K562 (cell line): Measurements from ENCODE around the gene SCG3. TPM values are rescaled to one million over a fixed set of nuclear protein-coding genes. Genes with fewer than 3 reads are reported as not detected.

Experiments used
- ATAC-seq: fragments of 200-7000 bp; cut with Tn5 transposase; 3 replicates; pipeline ENCODE4 v1.9.1; 2020; ENCODE audit warnings: moderate library complexity
- BruUV-seq: library from RNA; stranded (reverse); fragments of 400-500 nt; replicated peaks from 2 replicates; lab custom pipeline; 2021; lab: Mats Ljungman, UMichigan
- CTCF ChIA-PET: fragments of 300-600 bp; formaldehyde crosslinking; extraction: SDS; loops from one replicate; lab custom pipeline; 2021; ENCODE audit warnings: low intra/inter-chr PET ratio; lab: Yijun Ruan, JAX
- POLR2A ChIA-PET: fragments of 300-600, 350-650 bp; sonication (Branson Sonifier 250); formaldehyde crosslinking; extraction: SDS; loops from one replicate; lab custom pipeline; 2021; ENCODE audit warnings: antibody characterized with exemption, inconsistent platforms; lab: Yijun Ruan, JAX
- DNase-seq, 4 experiments: peaks; one replicate each; pipeline versions ENCODE4 v3.0.0 to v3.0.0-alpha.2; 2011 to 2018; ENCODE audit warnings: low spot score in 3 of 4, mixed read lengths in 3 of 4; ENCODE audit errors: extremely low read depth in 1 of 4
- FAIRE-seq: peaks from 2 replicates; lab custom pipeline; 2011; peaks lifted over from hg19 to GRCh38; lab: Jason Lieb, UNC
- H2AFZ ChIP-seq: 2 replicates; pipeline ENCODE4 v1.6.0; 2011; ENCODE audit warnings: low read depth, low read length, control low read depth, inconsistent platforms
- H3K27ac ChIP-seq: fragments of 200-600 bp; 3 replicates; pipeline ENCODE4 v1.8.0; 2011; ENCODE audit warnings: low read depth, mild to moderate bottlenecking, control low read depth, inconsistent platforms, low read length, moderate library complexity, mixed read lengths; ENCODE audit errors: extremely low read depth
- H3K27me3 ChIP-seq, 2 experiments: fragments of 300-600 bp in 1 of 2; 2 replicates in 1 of 2; 3 replicates in 1 of 2; pipeline versions ENCODE4 v1.6.0 to v1.8.0; 2011; ENCODE audit warnings: inconsistent platforms in 2 of 2, low read length in 2 of 2, mild to moderate bottlenecking in 1 of 2, mixed read lengths in 1 of 2, moderate library complexity in 1 of 2; ENCODE audit not compliant: control insufficient read depth in 2 of 2, insufficient read depth in 2 of 2
- H3K36me3 ChIP-seq: fragments of 300-600 bp; 3 replicates; pipeline ENCODE4 v1.8.0; 2011; ENCODE audit warnings: mild to moderate bottlenecking, low read length, inconsistent platforms; ENCODE audit not compliant: control insufficient read depth, insufficient read depth
- H3K4me1 ChIP-seq, 2 experiments: fragments of 200-600 bp in 1 of 2; replicated peaks in 1 of 2; 2 replicates in 1 of 2; 3 replicates in 1 of 2; pipeline versions ENCODE4 v1.5.1 to v1.8.0; 2011; ENCODE audit warnings: inconsistent platforms in 2 of 2, low read length in 2 of 2, mild to moderate bottlenecking in 1 of 2, mixed read lengths in 1 of 2, moderate library complexity in 1 of 2; ENCODE audit not compliant: control insufficient read depth in 2 of 2, insufficient read depth in 2 of 2
- H3K4me2 ChIP-seq: 2 replicates; pipeline ENCODE4 v1.6.1; 2011; ENCODE audit warnings: low read length, control low read depth, inconsistent platforms, mixed read lengths; ENCODE audit not compliant: insufficient read depth
- H3K4me3 ChIP-seq: fragments of 200-600 bp; sonication (generic), shearing (Covaris generic); 2 replicates; pipeline ENCODE4 v1.5.1; 2016; ENCODE audit warnings: control low read depth, inconsistent platforms
- H3K79me2 ChIP-seq: fragments of 200-600 bp; 3 replicates; pipeline ENCODE4 v1.8.0; 2011; ENCODE audit warnings: low read length, inconsistent platforms; ENCODE audit not compliant: control insufficient read depth, insufficient read depth
- H3K9ac ChIP-seq, 2 experiments: 2 replicates each; pipeline versions ENCODE4 v1.6.0 to v1.6.1; 2011; ENCODE audit warnings: low read depth in 2 of 2, low read length in 2 of 2, control low read depth in 1 of 2, inconsistent platforms in 1 of 2, mild to moderate bottlenecking in 1 of 2, mixed read lengths in 1 of 2; ENCODE audit not compliant: insufficient read depth in 1 of 2
- H3K9me1 ChIP-seq: one replicate; pipeline ENCODE4 v1.6.0; 2011; ENCODE audit warnings: inconsistent platforms, mild to moderate bottlenecking, low read length, moderate library complexity; ENCODE audit not compliant: control insufficient read depth, insufficient read depth
- H3K9me3 ChIP-seq: replicated peaks from 2 replicates; pipeline ENCODE4 v1.5.1; 2011; ENCODE audit warnings: low read depth, low read length, inconsistent platforms; ENCODE audit not compliant: control insufficient read depth, insufficient read depth
- H4K20me1 ChIP-seq: replicated peaks from 2 replicates; pipeline ENCODE4 v1.6.1; 2011; ENCODE audit warnings: low read length, inconsistent platforms, mixed read lengths; ENCODE audit not compliant: control insufficient read depth, insufficient read depth
- KDM1A ChIP-seq, 2 experiments: fragments of 450-650 bp; IDR thresholded peaks; 2 replicates each; pipeline ENCODE4 v1.6.1; 2016; ENCODE audit warnings: mild to moderate bottlenecking in 2 of 2
- ZNF324 ChIP-seq: fragments of 250-450 bp; sonication (Bioruptor Pico); IDR thresholded peaks from 2 replicates; pipeline ENCODE4 v1.4.0; 2020; ENCODE audit warnings: mild to moderate bottlenecking
- ZNF561 ChIP-seq: fragments of 450-650 bp; formaldehyde crosslinking; conservative IDR thresholded peaks from 2 replicates; pipeline ENCODE4 v1.4.0; 2020; ENCODE audit warnings: mild to moderate bottlenecking, moderate library complexity
- WGBS: fragments of 100-300 bp; shearing (Covaris generic); methylation state at CpG from one replicate; pipeline ENCODE4 v1.1.6; 2016; ENCODE audit warnings: low coverage, mixed read lengths; ENCODE audit not compliant: insufficient coverage; ENCODE audit errors: missing lambda C conversion rate; 5-methylcytosine and 5-hydroxymethylcytosine counted together
- in situ Hi-C: fragments of 300-500 bp; cut with MboI; formaldehyde crosslinking; loops from 4 replicates; pipeline ENCODE4 v1.15.0; 2018; ENCODE audit warnings: inconsistent platforms, mixed read lengths
- intact Hi-C: fragments of 100-400 bp; cut with micrococcal nuclease; formaldehyde crosslinking; loops from 2 replicates; pipeline ENCODE4 v1.14.2; 2022
- polyA plus RNA-seq, 8 experiments: library from polyadenylated mRNA; depleted of rRNA in 4 of 8; stranded (reverse) in 5 of 8; unstranded in 3 of 8; fragments of >200 nt; fragmentation: Nextera tagmentation in 2 of 8; fragmentation: Illumina TruSeq in 1 of 8; extraction: Ambion mirVana in 2 of 8; extraction: Trizol in 1 of 8; gene quantifications; 2 replicates each; pipeline versions ENCODE4 v1.2.1 to v1.2.3, GENCODE V29; 2011 to 2014; ENCODE audit warnings: inconsistent platforms in 1 of 8, missing spikeins in 1 of 8
- total RNA-seq, 7 experiments: library from RNA; depleted of rRNA in 6 of 7; stranded (reverse); fragments of >200 nt in 6 of 7; fragmentation: Illumina TruSeq in 2 of 7; extraction: Trizol in 2 of 7; gene quantifications; 2 replicates each; pipeline versions ENCODE4 v1.2.1 to v1.2.3, GENCODE V29; 2011 to 2021; ENCODE audit warnings: low replicate concordance in 1 of 7
- TF ChIP-seq, protein P1 (sequence below): fragments of 450-650 bp; IDR thresholded peaks from 2 replicates; pipeline ENCODE4 v1.6.1; 2017; ENCODE audit warnings: antibody characterized with exemption, mild to moderate bottlenecking
- TF ChIP-seq, protein P2 (sequence below), 2 experiments: fragments of 450-650 bp; conservative IDR thresholded peaks; 2 replicates each; pipeline ENCODE4 v1.6.1; 2017; ENCODE audit warnings: mild to moderate bottlenecking in 2 of 2, moderate library complexity in 2 of 2

The SCG3 gene
- total and polyA plus RNA-seq, 9 of the 15 experiments (the other 6 are each of a cell fraction or from before 2014, with no cell fraction given): 13.0 to 43.8 (median 21.0) TPM

DNA sequence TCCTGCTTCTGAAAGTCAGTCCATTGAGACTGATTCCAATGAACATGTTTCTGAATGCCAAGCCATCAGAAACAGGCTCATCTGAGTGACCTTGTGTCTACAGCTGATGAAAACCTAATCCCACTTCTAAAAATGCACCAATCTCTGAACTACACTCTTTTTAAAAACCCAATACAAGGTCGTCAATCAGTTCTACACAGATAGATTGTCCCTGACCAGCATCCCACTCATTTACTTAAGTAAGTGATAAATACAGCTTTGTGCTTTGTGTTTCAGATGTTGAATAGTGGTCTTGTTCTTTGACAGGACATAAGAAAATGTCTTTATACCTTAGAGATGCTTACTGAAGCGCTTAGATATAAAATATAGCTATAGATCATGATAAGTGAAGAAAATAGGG, 20.2 kb upstream of the SCG3 start:
- intact Hi-C loops (no loop called here), in situ Hi-C loops (no loop called here)
- POLR2A ChIA-PET: no interaction called here
- BruUV-seq: no TSS peak
- Histone ChIP-seq H3K4me2 (no peak overlapping the region), H3K4me1 (no peaks in the 10 kb centered on the region), H3K9ac (no peak overlapping the region), H3K9me1 (no peaks in the 10 kb centered on the region), H3K36me3 (no peaks in the 10 kb centered on the region), H3K4me3 (no peak overlapping the region), H3K9me3 (no peaks in the 10 kb centered on the region), H3K27ac (no peak overlapping the region), H3K27me3 (no peaks in the 10 kb centered on the region), H4K20me1 (no peaks in the 10 kb centered on the region), H3K79me2 (no peaks in the 10 kb centered on the region), H2AFZ (no peak overlapping the region)
- 62% methylated on average over 2 of the region's 2 CpGs for WGBS
- CTCF ChIA-PET: no interaction called here
- FAIRE-seq (no peak), ATAC-seq (no peak), DNase-seq (no peak)
- peak; percentile 59 to 77; a peak in 3 of 4 replicates for TF ChIP-seq KDM1A (IDR thresholded peaks at IDR 0.05)
- no peak for TF ChIP-seq ZNF561 (CRISPR knock-in tag)

DNA sequence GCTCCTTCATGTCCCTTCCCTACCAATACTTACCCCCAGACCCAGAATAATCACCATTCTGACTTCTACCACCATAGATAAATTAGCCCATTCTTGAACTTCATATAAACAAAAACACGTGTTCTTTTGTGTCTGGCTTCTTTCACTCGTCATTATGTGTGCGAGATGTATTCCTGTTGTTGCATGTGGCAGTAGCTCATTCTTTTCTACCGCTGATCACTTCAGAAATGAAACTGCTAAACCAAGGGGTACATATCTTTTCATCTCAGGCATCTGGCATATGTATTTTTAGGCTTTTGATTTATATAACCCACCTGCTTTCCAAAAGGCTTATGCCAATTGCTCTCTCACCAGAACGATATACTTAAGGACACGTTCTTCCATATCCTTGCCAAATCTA, 13.8 kb upstream of the SCG3 start:
- FAIRE-seq (no peak), DNase-seq (no peak), ATAC-seq (no peak)
- Histone ChIP-seq H3K79me2 (no peaks in the 10 kb centered on the region), H2AFZ (peak overlapping the region; percentile 64), H3K4me1 (peaks cover 16 to 22% of the 10 kb centered on the region in 2 experiments; a peak in 4 of 5 replicates), H3K27ac (no peak overlapping the region), H3K36me3 (no peaks in the 10 kb centered on the region), H4K20me1 (no peaks in the 10 kb centered on the region), H3K9ac (no peak overlapping the region), H3K4me3 (no peak overlapping the region), H3K4me2 (no peak overlapping the region), H3K27me3 (no peaks in the 10 kb centered on the region), H3K9me3 (no peaks in the 10 kb centered on the region), H3K9me1 (no peaks in the 10 kb centered on the region)
- WGBS: 52% methylated on average over 6 of the region's 6 CpGs
- in situ Hi-C loops (no loop called here), intact Hi-C loops (no loop called here)
- ChIA-PET POLR2A (interaction anchor here (0.9 kb wide), 1 partner anchor 14 kb away, joined by 3 read pairs; the partner anchor contains the start of gene SCG3), CTCF (no interaction called here)
- TF ChIP-seq, protein P1, sequence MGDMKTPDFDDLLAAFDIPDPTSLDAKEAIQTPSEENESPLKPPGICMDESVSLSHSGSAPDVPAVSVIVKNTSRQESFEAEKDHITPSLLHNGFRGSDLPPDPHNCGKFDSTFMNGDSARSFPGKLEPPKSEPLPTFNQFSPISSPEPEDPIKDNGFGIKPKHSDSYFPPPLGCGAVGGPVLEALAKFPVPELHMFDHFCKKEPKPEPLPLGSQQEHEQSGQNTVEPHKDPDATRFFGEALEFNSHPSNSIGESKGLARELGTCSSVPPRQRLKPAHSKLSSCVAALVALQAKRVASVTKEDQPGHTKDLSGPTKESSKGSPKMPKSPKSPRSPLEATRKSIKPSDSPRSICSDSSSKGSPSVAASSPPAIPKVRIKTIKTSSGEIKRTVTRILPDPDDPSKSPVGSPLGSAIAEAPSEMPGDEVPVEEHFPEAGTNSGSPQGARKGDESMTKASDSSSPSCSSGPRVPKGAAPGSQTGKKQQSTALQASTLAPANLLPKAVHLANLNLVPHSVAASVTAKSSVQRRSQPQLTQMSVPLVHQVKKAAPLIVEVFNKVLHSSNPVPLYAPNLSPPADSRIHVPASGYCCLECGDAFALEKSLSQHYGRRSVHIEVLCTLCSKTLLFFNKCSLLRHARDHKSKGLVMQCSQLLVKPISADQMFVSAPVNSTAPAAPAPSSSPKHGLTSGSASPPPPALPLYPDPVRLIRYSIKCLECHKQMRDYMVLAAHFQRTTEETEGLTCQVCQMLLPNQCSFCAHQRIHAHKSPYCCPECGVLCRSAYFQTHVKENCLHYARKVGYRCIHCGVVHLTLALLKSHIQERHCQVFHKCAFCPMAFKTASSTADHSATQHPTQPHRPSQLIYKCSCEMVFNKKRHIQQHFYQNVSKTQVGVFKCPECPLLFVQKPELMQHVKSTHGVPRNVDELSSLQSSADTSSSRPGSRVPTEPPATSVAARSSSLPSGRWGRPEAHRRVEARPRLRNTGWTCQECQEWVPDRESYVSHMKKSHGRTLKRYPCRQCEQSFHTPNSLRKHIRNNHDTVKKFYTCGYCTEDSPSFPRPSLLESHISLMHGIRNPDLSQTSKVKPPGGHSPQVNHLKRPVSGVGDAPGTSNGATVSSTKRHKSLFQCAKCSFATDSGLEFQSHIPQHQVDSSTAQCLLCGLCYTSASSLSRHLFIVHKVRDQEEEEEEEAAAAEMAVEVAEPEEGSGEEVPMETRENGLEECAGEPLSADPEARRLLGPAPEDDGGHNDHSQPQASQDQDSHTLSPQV: 0 out of 2 replicates have a peak, but pooled peaks have one; percentile 21
- TF ChIP-seq, protein P2, sequence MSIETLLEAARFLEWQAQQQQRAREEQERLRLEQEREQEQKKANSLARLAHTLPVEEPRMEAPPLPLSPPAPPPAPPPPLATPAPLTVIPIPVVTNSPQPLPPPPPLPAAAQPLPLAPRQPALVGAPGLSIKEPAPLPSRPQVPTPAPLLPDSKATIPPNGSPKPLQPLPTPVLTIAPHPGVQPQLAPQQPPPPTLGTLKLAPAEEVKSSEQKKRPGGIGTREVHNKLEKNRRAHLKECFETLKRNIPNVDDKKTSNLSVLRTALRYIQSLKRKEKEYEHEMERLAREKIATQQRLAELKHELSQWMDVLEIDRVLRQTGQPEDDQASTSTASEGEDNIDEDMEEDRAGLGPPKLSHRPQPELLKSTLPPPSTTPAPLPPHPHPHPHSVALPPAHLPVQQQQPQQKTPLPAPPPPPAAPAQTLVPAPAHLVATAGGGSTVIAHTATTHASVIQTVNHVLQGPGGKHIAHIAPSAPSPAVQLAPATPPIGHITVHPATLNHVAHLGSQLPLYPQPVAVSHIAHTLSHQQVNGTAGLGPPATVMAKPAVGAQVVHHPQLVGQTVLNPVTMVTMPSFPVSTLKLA (conservative IDR thresholded peaks at IDR 0.05): 0 out of 4 replicates have a peak, but pooled peaks of 1 of the 2 experiments have one; percentile 16
- no peak for TF ChIP-seq ZNF324 (CRISPR knock-in tag)
- no TSS peak for BruUV-seq
